Activated CD4-positive, CD25-positive, alpha-beta regulatory T cell treated with anti-CD3 and anti-CD28 coated beads, Interleukin-2, amount 50 U/mL, for 72 hours (primary cell): Measurements from ENCODE around the gene GNPTG.

Experiments
- DNase-seq: peaks from one replicate; pipeline ENCODE4 v3.0.0; 2021

GNPTG gene

DNA sequence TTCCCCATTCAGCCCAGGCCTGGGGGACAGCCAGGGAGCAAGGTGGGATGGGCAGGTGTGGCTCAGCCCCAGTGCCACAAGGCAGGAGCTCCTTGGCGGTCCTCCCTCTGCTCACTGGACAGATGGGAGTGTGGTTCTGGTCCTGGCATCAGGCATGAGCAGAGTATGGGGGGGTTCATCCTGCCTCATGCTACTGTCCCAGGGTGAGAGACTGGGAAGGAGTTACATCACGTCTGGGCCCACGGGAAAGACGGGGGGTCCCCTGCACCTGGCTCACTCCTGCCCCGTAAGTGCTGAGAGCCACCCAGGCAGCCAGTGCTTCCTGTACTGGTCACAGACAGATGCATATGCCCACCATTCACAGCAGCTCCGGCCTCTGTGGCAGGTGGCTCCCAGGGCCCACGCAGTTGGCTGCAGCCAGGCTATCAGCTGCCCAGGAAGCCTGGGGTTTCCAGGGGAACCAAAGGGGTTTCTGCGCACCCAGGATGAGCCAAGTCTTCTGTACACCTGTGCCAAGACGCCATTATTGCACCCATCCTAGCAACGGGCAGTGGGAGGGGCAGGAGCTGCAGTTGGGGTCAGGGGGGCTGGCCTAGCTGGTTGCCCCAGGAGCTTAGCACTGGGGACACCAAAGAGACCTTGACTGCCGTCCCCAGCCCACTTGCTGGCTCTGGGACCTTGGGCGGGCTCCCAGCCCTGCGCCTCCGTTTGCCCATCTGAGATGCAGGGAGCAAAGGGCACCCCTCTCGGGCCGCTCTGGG, 16.3 kb upstream of the GNPTG start:
- DNase-seq: no peak

DNA sequence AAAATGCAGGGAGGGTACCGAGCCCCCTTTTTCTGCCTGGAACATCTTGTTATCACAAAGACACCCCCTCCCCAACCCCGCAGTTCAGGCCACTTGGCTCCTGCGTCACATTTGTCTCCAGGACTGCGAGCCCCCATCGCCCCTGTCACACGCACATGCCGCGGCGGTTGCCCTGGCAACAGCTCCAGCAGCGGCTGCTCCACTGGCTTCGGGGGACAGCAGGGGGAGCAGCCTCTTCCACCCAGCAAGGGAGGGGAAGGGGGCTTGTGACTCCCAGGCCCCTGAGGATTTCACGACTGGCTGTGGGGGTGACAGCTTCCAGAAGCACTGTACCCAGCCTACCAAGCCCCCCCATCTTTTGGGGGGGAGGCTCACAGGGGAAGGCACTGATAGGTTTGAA, 15.7 kb upstream of the GNPTG start:
- DNase-seq: no peak

GRCh38 chr16:1336619-1337018, 15.1 kb upstream of the GNPTG start:
- no peak for DNase-seq

GRCh38 chr16:1337486-1337885, 14.2 kb upstream of the GNPTG start:
- no peak for DNase-seq

- no peak for DNase-seq
These were observed 13.5 kb upstream of the GNPTG start for GRCh38 chr16:1338119-1338730.

GRCh38 chr16:1338855-1339675, 12.7 kb upstream of the GNPTG start:
- no peak for DNase-seq

GRCh38 chr16:1340730-1341494, 10.8 kb upstream of the GNPTG start:
- no peak for DNase-seq

GRCh38 chr16:1341495-1342420, 10.0 kb upstream of the GNPTG start:
- DNase-seq: no peak

GRCh38 chr16:1342526-1343427, 9.0 kb upstream of the GNPTG start:
- peak; percentile 90 for DNase-seq

DNA sequence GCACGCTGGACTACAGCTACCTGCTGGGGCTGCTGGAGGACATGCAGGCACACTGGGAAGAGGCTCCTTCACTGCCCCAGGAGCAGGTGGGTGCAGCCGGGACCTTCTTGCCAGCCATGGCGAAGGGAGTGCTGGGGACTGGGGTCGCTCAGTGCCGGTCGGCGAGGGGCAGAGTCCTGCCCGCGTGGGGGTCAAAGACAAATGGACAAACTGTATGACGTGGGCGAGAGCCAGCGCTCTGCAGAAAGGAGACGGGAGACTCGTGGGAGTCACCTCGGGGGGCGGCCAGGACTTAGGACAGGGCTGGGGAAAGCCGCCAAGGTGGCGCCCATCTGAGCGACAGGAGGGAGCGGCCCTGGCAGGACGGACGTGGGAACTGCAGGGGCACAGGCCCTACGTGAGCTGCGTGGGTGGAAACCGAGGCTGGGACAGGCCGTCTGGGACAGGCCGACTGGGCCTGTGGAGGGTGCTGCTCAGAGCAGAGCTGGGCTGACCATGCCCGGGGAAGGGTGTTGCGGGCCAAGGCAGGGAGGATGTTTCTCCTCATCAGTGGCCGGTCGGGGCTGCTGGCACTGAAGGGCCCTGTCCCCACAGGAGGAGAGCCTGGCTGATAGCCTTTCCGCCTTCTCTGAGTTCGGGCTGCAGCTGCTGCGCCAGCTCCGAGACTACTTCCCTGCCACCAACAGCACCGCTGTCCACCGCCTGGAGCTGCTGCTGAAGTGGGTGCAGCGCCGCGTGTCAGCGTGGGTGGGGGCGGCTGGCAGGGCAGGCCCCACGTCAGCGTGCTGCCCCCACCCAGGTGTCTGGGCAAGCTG, 8.1 kb upstream of the GNPTG start:
- no peak for DNase-seq

GRCh38 chr16:1344499-1344898, 7.2 kb upstream of the GNPTG start:
- no peak for DNase-seq

- DNase-seq: no peak
These were observed 6.6 kb upstream of the GNPTG start for GRCh38 chr16:1345087-1345486.

- no peak for DNase-seq
These were observed 5.9 kb upstream of the GNPTG start for GRCh38 chr16:1345651-1346421.

DNA sequence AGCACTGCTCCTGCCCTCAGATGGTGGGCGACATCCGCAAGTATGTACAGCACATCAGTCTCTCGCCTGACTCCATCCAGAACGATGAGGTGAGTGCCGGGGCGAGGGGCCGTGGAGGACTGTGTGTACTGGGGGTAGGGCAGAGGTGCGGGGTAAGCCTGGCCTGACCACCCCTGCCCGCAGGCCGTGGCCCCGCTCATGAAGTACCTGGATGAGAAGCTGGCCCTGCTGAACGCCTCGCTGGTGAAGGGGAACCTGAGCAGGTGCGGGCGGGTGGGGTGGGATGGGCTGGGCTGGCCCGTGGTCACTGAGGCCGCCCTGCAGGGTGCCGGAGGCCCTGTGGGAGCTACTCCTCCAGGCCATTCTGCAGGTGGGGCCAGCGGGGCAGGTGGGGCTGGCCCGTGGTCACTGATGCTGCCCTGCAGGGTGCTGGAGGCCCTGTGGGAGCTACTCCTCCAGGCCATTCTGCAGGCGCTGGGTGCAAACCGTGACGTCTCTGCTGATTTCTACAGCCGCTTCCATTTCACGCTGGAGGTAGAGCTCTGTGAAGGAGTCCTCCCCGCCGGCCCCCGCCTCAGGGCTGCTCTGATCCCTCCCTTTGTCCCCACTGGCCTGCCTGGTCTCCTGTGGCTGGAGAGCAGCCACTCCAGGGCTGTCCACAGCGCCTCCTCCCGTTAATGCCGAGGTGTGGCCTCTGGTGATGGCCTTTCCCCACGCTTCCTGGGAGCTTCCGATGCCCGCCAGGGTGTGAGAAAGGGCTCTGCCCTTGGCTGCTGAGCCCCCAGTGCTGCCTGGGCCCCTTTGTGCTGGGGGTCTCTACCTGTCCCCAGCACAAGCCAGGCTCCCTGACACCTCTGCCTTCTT, 5.1 kb upstream of the GNPTG start:
- DNase-seq: no peak

- no peak for DNase-seq
These were observed 4.4 kb upstream of the GNPTG start for GRCh38 chr16:1347286-1347855.

DNA sequence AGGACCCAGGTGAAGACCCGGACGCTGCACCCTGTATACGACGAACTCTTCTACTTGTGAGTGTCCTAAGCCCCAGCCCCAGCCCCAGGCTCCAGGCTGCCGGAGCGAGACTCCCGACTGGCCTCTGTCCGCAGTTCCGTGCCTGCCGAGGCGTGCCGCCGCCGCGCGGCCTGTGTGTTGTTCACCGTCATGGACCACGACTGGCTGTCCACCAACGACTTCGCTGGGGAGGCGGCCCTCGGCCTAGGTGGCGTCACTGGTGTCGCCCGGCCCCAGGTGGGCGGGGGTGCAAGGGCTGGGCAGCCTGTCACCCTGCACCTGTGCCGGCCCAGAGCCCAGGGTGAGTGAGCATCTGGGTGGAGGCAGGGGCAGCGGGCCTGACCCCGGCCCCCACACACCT, 3.8 kb upstream of the GNPTG start:
- DNase-seq: no peak

- no peak for DNase-seq
These were observed 3.3 kb upstream of the GNPTG start for GRCh38 chr16:1348441-1348840.

DNA sequence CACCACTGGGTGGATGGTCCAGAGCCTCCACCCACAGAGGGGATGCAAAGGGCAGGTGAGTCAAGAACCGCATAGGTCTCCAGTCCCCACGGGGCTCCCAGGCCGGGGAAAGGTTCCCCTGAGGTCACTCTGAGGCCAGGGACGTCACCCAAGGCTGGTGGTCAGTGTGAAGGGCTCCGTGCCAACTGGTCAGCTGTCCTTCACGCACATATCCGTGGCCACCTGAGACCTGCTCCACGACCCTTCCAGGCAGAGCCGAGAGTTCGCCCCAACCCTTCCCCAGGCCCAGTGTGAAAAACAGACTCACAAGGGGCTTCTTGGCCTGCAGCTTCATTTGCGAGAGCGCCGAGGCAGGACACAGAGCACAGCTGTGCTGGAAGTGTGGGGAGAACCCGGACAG, 2.8 kb upstream of the GNPTG start:
- DNase-seq: no peak
